Cardiac fibroblast (primary cell): ENCODE data around the gene ACIN1.

Experiments used
- DNase-seq, 2 donors: peaks; one replicate each; pipeline versions ENCODE4 v3.0.0 to v3.0.0-alpha.2; 2010; ENCODE audit warnings: low read depth in 2 of 2
- H3K4me3 ChIP-seq, 2 donors: replicated peaks in 1 of 2; 1 replicate in 1 of 2; 2 replicates in 1 of 2; pipeline ENCODE4 v1.5.1; 2011; ENCODE audit warnings: low read depth in 2 of 2, low read length in 2 of 2, mild to moderate bottlenecking in 2 of 2, moderate library complexity in 1 of 2
- CTCF ChIP-seq: IDR thresholded peaks from one replicate; pipeline ENCODE4 v1.5.1; 2011; ENCODE audit warnings: low read depth, mild to moderate bottlenecking, low read length, inconsistent platforms

Gene ACIN1

GRCh38 chr14:23067847-23068788, 26.8 kb downstream of the ACIN1 start:
- TF ChIP-seq CTCF, result no peak
- DNase-seq, result no peak
- peak overlapping the region in 1 of 2 donors; percentile 9 for H3K4me3 ChIP-seq

GRCh38 chr14:23066855-23067744, 27.8 kb downstream of the ACIN1 start:
- no peak for TF ChIP-seq CTCF
- no peak overlapping the region for H3K4me3 ChIP-seq
- no peak for DNase-seq

GRCh38 chr14:23066368-23066767, 28.6 kb downstream of the ACIN1 start:
- no peak for DNase-seq
- TF ChIP-seq CTCF, result no peak
- H3K4me3 ChIP-seq, result no peak overlapping the region

GRCh38 chr14:23063601-23064000, 31.3 kb downstream of the ACIN1 start:
- no peak overlapping the region for H3K4me3 ChIP-seq
- DNase-seq, result no peak
- no peak for TF ChIP-seq CTCF

GRCh38 chr14:23062002-23062401, 32.9 kb downstream of the ACIN1 start:
- peak; percentile 95 to 96 for DNase-seq
- TF ChIP-seq CTCF, result no peak
- H3K4me3 ChIP-seq, result no peak overlapping the region

- no peak for DNase-seq
- no peak for TF ChIP-seq CTCF
- no peak overlapping the region for H3K4me3 ChIP-seq
Measured at GRCh38 chr14:23060536-23061260, 34.2 kb downstream of the ACIN1 start.
